ENCODE results near the gene MARCHF10.

- TF ChIP-seq, protein P1, sequence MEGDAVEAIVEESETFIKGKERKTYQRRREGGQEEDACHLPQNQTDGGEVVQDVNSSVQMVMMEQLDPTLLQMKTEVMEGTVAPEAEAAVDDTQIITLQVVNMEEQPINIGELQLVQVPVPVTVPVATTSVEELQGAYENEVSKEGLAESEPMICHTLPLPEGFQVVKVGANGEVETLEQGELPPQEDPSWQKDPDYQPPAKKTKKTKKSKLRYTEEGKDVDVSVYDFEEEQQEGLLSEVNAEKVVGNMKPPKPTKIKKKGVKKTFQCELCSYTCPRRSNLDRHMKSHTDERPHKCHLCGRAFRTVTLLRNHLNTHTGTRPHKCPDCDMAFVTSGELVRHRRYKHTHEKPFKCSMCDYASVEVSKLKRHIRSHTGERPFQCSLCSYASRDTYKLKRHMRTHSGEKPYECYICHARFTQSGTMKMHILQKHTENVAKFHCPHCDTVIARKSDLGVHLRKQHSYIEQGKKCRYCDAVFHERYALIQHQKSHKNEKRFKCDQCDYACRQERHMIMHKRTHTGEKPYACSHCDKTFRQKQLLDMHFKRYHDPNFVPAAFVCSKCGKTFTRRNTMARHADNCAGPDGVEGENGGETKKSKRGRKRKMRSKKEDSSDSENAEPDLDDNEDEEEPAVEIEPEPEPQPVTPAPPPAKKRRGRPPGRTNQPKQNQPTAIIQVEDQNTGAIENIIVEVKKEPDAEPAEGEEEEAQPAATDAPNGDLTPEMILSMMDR (IDR thresholded peaks at IDR 0.05): no peak
- no peak for TF ChIP-seq EP300 (IDR thresholded peaks at IDR 0.05)
Measured at GRCh38 chr17:62672957-62673356, 135.2 kb downstream of the MARCHF10 start.

Data from ovary (tissue), 3 donors.